GDM1 (cell line): ENCODE results near the gene MYT1.

ENCODE experiments used
- DNase-seq: peaks from one replicate; lab custom pipeline; 2025; lab: John Stamatoyannopoulos, UW

MYT1 gene

DNA sequence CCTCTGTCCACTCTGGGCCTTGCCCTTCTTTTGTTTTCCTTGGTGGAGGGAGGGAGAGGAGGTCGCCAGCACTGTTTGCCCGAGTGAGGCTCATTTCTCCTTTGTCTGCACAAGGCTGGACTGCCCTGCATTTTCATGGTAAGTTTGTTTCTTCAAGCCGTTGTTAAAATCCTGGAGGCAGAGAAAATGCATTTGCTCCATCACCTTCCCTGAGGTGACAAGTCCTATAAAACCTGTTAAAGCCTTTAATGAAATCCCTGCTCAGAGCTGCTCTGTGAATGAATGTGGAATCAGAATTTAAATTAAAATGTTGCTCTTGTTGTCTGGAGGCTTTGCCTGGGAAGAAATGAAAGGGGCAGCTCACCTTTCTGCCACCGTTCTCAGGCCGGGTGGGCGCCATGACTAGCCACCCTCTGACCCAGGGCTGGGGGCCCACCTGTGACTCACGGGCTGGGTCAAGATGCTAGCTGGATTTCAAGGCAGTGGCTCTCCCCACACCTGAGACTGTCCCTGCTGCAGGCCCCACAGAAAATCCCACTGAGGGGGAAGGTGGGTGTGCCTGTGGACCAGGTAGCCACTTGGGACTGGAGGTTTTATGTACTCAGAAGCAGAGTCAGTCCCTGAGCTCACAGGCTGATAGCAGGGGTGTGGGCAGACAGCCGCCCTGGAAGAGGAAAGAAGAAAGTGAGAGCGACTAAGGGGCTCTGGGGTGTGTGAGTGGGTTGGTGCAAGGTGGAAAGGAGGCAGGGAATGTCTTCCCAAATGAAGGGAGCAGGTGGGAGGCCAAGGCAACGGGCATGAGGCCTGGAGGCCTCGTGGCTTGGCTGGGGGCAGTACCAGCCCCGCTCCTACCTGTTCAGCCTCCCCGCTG is 24.0 kb upstream of the MYT1 start:
- DNase-seq, result no peak

DNA sequence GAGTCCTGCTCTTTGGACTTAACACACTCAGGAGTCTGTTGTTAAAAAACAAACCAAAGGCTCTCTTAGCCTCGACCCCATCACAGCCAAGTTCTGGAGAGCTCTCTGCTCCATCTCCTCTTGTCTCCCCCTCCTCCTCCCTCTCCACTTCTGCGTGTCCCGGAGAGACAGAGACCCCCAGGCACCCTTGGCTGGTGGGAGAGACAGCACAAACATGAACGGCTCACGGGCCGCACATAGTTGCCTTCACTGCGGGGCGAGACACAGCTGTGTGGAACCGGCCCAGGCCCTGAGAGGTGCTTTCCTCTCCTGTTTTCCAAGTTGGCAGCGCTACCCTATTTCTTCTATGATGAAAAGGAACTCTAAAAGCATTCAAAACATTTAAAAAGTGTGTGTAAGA is 23.3 kb upstream of the MYT1 start:
- DNase-seq, result no peak

DNA sequence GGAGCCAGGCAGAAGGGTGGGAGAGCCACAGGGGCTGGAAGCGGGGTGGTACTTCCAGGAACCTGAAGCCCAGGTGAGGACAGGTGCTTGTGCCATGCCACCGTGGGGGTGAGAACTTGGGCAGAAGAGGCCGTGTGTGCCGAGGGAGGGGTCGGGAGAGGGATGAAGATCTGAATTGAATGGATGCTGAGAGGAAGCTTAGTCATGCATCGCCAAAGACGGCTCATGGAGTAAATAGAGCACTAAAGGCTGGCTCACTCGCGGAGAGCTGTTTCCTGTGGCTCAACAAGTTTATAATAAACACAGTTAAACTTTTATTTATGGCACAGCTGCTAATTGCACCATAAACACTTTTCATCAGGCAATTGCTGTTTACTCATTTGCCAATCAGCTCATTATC is 21.7 kb upstream of the MYT1 start:
- DNase-seq, result no peak

DNA sequence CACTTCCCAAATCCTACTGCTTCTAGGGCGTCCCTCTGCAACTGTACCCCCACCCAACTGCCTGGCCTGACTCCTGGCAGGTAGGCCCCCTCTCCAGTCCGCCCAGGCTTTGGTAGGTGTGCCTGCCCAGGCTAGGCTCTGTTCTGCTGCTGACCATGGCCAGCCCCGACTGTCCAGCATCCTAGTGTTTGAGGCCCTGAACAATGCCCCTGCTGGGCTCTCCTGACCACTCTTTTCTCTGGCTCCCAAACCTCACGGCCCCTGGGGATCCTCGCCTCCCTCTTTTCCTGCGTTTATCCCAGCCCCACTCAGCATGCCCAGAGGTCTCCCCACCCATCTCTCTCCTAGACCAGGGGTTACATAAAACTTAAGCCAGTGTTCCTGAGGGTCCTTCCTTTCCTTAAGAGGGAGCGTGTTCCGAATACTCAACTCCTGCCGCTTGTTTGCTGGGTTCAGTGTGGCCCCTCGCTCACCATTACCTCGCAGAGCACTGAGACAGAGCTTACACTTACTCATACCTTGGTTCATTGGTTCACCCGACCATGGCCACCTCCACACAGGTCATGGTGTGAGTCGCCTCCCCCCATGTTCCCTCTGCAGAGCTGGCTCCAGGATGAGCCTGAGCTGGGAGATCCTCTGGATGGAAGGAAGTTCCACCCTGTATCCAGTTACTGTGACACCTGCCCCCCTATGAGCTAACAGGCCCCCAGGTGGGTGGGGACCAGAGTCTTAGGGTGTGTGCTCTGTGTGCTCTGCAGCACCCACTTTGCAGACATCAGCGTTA is 21.0 kb upstream of the MYT1 start:
- no peak for DNase-seq

DNA sequence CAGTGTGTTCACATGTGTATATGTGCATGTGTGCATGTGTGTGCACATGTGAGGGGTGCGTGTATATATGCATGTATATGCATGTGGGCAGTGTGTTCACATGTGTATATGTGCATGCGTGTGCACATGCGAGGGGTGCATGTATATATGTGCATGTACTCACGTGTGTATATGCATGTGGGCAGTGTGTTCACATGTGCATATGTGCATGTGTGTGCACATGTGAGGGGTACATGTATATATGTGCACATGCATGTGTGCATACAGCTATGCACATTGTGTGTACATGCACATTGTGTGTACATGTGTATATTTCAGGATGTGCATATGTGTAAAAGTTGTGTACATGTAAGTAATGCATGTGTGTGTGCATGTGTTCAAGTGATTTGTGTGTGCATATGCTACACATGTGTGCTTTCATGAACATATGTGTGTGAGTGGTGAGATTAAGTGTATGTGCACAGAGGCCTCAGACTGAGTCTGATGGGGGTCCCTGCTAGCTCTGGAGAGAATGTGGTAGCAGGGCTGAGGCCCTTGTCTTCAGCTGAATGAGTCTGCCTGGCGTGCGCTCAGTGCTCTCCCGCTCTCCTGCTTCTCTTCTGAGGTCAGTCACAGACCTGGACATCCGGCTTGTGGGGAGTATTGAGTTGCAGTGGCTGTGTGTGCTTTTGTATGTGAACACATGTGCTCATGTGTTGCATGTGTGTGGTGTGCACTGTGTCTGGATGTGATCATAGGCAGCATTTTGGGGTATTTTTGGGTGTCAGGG is 19.9 kb upstream of the MYT1 start:
- no peak for DNase-seq

DNA sequence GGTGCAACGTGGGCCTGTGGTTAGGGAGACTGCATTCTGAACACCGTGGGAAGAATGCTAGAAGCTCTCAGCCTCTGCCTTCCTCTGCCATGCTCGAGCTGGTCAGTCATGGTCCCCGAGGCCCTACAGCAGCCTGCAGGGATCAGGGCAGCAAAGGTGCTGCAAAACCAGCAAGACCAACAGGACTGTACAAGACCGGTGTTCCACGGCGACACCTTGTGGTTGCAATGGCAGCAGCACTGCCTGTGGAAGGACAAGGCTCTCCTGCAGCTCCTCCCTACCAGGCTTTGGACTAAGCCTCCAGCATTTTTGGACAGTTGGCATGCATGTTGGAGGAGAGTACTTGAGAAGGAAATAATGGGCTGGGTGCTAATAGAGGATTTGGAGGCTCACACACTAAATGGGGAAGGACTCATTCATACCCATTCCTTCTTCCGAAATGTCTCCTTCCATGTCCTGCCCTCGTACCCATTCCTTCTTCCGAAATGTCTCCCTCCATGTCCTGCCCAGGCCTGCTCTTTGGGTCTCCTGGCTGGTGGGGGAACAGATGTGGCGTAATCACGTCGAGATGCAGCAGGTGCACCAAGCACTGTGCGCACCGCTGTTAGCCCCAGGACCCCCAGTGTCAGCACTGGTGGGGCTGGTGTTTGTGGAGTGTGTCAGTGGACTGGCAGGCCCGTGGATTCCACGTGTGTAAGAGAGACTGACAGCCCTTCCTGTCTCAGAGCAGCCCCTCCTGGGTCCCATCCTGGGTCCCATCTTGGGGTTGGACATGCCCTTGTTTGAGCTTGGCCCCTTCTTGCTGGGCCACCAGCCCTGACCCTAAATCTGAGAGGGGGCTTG is 18.6 kb upstream of the MYT1 start:
- DNase-seq, result no peak

DNA sequence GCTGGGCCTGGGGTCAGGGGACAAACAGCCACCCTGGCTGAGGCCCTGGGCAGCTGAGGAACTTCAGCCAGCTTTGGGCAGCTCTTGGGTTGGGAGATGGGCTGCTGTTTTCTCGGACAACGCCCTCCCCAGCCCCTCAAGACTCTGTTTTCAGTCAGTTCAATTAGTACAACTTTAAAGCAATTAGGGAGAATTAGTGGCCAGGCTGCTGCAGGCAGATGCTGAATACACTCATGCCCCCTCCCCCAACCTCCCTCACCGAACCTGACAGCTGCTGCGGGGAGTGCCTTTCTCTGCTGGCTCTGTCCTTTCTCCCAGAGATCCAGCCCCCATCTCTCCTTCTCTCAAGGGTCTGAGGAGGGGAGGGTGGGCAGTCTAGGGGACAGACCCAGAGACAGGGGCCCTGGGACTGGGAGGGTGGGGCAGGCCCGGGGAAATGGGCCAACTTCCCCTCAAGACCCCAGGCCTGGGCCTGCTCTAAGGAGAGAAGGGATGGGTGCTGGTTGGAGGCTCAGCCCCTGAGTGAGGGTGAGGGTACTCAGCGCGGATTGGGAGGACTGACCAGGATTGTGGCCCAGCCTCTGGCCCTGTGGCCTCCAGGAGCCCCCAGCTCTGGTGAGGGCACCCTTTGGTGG is 17.8 kb upstream of the MYT1 start:
- DNase-seq, result no peak

DNA sequence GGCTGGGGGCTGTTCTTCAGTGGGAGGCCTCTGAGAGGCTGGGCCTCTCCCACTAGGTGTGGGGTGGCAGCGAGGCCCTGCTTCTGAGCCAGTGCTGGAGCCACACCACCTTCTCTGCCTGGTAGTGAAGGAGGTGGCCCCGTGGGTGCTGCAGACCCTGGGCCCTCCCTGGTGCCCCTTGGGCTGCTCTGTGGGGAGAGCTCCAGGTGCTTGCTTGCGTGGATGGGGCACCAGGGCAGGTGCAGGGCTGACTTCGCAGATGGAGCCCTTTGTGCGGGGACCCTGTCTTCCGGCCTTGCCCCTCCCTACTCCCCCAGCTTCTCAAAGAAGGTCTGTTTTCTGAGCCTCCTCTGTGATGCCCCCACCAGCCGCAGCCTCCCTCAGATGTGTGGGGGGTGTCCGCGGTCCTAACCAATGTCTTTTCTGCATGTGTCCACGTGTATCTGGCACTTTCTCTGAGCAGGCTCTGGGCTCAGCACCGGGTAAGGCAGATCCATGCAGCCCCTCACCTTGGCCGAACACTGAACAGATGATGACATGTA is 17.2 kb upstream of the MYT1 start:
- no peak for DNase-seq

DNA sequence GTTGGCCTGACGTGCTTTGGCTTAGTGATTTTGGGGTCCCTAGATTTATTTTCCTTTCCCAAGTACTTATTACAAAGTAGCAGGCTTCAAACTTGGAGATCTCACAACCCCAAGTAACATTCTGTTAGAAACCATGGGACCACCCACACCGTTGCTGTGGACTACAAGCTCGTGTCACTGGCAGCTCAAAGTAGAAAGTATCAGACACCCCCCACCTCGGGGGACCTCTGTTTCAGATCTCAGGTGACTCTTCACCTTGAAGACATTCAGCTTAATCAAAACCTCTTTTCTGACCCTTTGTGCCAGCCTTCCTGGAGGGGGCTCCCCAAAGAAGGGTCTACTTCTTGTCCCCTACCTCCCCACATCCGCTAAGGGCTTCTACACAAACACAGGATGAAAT is 15.7 kb upstream of the MYT1 start:
- DNase-seq, result no peak

DNA sequence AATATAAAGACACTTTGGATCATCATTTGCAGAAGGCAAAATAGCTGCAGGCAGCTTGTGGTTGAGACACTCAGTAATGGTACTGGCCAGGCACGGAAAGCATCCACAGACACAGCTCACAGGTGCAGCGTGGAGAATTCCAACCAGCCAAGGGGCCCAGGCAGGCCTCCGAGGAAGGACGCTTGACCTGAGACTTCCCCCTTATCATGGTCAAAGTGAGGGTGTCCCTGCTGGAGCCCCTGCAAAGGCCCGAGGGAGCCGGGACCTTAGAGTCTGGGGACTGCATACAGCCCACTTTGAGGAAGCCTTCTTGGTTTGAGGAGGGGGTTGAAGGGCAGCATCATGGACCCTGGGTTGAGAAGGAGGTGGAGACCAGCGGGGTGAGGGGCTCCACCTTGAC is 15.1 kb upstream of the MYT1 start:
- no peak for DNase-seq

DNA sequence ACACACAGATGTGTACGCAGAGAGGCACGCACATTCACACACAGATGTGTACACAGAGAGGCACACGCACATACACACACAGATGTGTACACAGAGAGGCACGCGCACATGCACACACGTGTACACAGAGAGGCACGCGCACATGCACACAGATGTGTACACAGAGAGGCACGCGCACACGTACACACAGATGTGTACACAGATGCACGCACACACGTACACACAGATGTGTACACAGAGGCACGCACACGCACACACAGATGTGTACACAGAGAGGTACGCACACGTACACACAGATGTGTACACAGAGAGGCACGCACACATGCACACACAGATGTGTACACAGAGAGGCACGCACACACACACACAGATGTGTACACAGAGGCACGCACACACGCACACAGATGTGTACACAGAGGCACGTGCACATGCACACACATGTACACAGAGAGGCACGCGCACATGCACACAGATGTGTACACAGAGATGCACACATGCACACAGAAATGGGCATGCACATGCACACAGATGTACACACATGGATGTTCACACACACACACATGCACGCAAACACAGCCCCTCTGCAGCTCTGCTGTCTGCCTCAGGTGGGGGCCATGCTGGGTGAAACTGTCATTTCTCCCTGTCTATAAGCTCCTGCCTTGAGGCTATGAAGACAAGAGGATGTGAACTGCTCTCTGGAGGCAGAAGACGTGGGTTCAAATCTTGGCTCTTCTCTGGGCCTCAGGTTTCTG is 14.3 kb upstream of the MYT1 start:
- DNase-seq, result no peak

DNA sequence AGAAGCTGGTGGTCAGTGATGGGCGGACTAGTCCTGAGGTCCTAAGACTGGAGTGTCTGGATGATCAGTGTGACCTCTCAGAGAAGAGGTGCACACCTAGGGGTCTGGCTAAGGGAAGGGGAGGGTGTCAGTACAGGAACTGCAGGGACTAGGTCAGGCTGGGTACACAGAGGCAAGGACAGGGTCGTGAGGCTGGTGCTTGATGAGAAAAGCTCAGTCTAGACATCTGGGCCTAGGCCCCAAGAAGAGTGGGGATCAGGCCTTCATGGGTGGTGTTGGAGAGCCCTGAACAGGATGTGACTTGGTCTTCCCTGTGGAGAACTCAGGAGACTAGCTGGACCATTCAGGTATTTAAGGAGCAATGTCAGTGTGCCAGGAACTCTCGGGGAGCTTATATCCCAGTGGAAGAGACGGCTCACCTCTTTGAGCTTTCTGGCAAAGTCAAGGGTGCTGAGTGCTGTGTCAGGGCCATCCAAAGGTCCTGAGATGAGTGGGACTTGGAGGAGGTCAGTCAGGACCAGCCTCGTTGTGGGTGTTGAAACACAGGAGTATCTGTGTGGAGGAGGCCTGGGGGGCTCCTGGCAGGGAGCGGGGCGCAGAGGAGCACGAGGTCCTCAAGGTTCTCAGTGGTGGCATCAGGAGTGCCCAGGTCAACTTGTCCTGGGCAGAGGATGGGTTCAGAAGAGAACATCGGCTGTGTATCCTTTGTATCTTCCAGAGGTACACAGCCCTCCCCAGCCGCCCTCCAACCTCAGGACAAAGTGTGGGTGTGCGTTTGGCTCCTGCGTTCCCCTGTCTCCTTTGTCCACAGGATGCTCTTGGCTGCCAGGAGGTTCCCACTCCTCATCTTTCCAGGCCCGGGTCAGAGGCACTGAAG is 13.3 kb upstream of the MYT1 start:
- no peak for DNase-seq

DNA sequence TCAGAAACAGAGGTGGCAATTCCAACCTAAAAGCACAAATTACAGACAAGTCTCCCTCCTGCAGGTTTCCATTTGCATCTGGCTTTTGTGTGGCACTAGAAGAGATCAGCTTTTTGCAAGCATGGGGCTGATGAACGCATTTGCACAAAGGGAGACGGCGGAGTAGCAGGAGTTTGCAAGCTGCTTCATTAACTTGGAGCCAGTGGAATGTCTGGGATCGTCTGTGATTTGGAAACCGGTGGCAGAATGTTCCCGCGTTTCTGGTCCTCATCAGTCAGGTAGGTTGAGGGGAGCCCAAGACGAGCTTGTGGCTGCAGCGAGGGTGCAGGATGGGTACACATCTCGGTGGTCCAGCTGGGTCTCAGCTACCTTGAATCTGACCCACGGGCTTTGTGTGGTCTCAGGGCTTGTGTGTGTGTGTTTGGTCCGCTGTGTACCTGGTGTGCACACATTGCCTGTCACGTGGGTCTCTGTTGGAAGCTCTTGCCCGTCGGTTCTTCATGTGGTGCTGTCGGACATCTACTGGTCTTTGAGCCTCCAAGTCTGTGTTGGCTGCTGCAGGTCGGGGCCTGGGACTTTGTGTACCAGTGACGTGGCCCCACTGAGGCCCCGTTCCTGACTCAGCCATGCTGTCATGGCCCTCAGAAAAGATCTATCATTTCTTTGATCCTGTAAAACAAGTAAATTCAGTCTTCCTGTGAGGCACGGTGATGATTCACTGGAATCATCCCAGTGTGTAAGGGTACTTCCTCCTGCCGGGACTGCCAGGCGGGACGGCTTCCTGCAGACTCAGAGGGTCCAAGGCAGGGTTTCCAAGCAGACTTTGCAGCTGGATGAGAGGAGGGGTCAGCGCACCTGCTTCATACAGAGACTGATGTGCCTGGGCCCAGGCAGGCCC is 12.4 kb upstream of the MYT1 start:
- no peak for DNase-seq

DNA sequence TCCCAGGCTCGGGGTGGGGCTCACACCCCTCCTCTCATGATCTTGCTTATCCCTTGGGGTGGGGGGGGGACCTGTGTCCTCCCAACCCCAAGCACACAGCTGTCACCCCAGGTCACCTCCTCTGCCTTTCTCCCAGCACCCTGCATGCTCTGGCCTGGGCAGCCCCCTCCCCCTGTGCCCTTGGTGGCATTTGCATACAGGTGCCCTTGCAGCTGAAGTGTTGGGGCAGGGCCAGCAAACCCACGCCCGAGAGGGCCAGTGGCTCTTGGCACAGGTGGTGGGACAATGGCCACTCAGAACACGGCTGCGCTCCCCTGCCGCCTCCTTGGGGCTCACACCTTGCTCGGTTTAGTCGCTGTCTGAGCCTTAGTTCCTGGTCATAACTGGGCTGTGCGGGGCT is 11.3 kb upstream of the MYT1 start:
- no peak for DNase-seq

DNA sequence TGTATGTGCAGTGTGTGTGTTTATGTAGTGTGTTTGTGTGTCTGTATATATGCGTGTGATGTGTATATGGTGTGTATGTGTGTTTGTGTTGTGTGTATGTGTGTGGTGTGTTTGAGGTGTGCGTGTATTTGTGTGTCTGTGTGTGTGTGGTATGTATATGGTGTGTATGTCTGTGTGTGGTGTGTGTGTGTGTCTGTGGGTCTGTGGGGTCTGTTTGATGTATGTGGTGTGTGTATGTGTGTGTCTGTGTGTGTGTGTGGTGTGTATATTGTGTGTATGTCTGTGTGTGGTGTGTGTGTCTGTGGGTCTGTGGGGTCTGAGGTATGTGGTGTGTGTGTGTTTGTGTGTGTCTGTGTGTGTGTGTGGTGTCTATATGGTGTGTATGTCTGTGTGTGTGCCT is 10.8 kb upstream of the MYT1 start:
- no peak for DNase-seq

DNA sequence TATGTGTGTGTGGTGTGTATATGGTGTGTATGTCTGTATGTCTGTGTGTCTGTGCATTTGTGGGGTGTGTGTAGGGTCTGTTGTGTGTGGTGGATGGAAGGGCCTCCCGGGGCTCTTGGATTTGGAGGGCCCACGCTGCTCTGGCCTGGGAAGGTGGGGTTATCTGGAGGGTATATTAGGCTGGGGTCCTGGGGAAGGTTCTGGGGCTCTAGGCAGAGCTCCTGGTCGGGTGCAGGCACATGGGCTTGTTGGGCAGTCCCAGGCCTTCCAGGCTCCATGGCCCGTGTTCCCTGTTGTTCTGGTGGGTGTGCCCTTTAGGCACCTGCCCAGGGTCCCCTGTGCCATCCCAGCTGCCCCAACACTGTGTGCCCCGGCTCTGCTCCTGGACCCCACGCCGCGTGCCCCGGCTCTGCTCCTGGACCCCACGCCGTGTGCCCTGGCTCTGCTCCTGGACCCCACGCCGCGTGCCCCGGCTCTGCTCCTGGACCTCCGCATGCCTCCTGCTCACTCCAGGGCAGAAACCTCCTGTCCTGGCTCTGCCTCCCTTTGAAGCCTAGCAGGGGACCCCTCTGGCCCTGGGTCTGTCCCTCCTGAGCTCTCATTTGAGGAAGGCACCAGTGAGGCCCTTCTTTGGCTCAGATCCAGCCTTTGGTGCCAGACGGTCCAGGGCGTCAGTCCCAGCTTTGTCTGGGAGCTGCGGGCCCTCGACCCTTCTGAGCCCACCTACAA is 10.2 kb upstream of the MYT1 start:
- no peak for DNase-seq

DNA sequence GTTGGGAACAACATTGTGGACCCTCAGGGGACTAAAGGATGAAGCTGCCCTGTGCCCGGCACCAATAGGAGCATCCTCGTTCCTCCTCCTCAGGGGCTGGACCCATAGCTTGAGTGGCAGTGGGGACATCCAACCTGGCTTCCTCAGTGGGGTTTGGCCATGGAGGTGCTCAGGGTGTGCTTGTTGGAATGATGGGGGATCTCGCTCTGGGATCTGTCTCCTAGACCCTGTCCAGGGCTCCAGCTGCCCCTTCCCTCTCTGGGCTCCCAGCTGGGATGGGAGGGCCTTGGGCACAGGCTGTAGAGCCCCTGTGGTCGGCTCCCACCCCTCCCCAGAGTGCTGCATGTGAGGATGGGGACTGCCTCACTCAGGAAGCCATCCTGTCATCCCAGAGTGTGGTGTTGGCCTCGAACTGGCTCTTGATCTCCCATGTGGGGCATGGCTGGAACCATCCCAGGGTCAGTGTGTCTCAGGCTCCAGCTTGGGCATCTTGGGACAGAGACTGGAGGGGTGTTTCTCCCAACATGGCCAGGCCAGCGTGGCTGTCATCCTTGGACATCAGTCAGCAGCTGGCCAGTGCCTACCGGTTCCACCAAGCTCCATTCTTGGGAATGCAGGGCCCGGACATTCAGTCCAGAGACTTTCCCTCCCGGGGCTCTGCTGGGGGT is 9.5 kb upstream of the MYT1 start:
- DNase-seq, result no peak
